T follicular helper cell (primary cell): Measurements from ENCODE around the gene KRTAP16-1.
"Not testable (repeated sequence)": the region's sequence is repeated elsewhere in the genome, so short reads cannot be mapped to it uniquely, and the experiment has no call there.

Source experiments
- DNase-seq: peaks from one replicate; pipeline ENCODE4 v3.0.0-alpha.2; 2020; ENCODE audit warnings: low read depth
- total RNA-seq, 2 experiments: gene quantifications; one replicate each; lab custom pipeline; 2026; lab: John Stamatoyannopoulos, UW

The KRTAP16-1 gene
- total RNA-seq: 0 to 0.06 reads per million in 2 experiments

GRCh38 chr17:41308918-41309359, at the start of gene KRTAP16-1:
Gene KRTAP16-1, minus strand, starts transcription at chr17:41309309. Its CDS starts 56 bp downstream, at chr17:41309253.
- DNase-seq: peak; percentile 33

GRCh38 chr17:41354536-41354935, 45.4 kb upstream of the KRTAP16-1 start:
- no peak for DNase-seq

GRCh38 chr17:41352597-41353366, 43.7 kb upstream of the KRTAP16-1 start:
- no peak for DNase-seq

GRCh38 chr17:41351177-41351576, 42.1 kb upstream of the KRTAP16-1 start:
- DNase-seq: no peak

GRCh38 chr17:41350381-41350878, 41.3 kb upstream of the KRTAP16-1 start, which contains the start of gene KRT33A:
Gene KRT33A, minus strand, starts transcription at chr17:41350828. Its CDS starts 61 bp downstream, at chr17:41350767.
- not testable (repeated sequence) for DNase-seq

- DNase-seq: no peak
Observed at GRCh38 chr17:41347869-41348760, 39.0 kb upstream of the KRTAP16-1 start.

- DNase-seq: not testable (repeated sequence)
Observed at GRCh38 chr17:41346421-41346820, 37.3 kb upstream of the KRTAP16-1 start.

- no peak for DNase-seq
Observed at GRCh38 chr17:41345992-41346391, 36.9 kb upstream of the KRTAP16-1 start.

- no peak for DNase-seq
Observed at GRCh38 chr17:41343029-41343428, 33.9 kb upstream of the KRTAP16-1 start.

GRCh38 chr17:41340934-41341861, 32.1 kb upstream of the KRTAP16-1 start:
- peak; percentile 47 for DNase-seq

GRCh38 chr17:41340494-41340893, 31.4 kb upstream of the KRTAP16-1 start:
- no peak for DNase-seq

GRCh38 chr17:41339571-41340172, 30.6 kb upstream of the KRTAP16-1 start:
- DNase-seq: no peak

- DNase-seq: peak; percentile 53
Observed at GRCh38 chr17:41338961-41339485, 29.9 kb upstream of the KRTAP16-1 start.

GRCh38 chr17:41335747-41336146, 26.6 kb upstream of the KRTAP16-1 start:
- DNase-seq: no peak

- DNase-seq: no peak
Observed at GRCh38 chr17:41334385-41335305, 25.5 kb upstream of the KRTAP16-1 start.

GRCh38 chr17:41333836-41334235, 24.7 kb upstream of the KRTAP16-1 start:
- no peak for DNase-seq

GRCh38 chr17:41333098-41333497, 24.0 kb upstream of the KRTAP16-1 start:
- no peak for DNase-seq

GRCh38 chr17:41332239-41332638, 23.1 kb upstream of the KRTAP16-1 start:
- DNase-seq: no peak

- DNase-seq: no peak
Observed at GRCh38 chr17:41331606-41332005, 22.5 kb upstream of the KRTAP16-1 start.
